HG03565 (cell line): ENCODE results near the gene FXYD7.
"Not testable (repeated sequence)": the region's sequence is repeated elsewhere in the genome, so short reads cannot be mapped to it uniquely, and the experiment has no call there.

Experiments
- ATAC-seq: cut with Tn5 transposase; IDR thresholded peaks from one replicate; pipeline ENCODE4 v1.9.1; 2021; ENCODE audit warnings: mild to moderate bottlenecking, moderate library complexity; ENCODE audit not compliant: unreplicated experiment

Gene FXYD7

GRCh38 chr19:35142606-35143230 is 337 bp upstream of the FXYD7 start:
- no peak for ATAC-seq

DNA sequence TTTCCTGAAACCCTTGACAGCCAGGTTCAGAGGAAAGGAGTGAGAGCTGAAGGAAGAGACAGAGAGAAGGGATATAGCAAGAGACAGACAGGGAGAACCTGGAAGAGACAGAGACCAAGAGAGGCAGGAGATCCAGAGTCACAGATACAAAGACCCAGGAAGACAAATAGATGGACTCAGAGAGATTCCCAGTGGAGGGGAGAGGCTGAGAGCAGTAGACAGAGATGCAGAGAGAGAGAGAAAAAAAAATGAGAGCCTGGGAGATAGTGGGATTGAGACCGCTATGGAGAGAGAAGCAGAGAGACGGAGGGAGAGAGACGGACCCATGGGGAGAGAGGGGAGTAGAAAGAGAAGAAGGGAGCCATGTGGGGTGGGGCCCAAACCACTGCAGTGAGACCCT is 763 bp downstream of the FXYD7 start:
- ATAC-seq, result no peak

DNA sequence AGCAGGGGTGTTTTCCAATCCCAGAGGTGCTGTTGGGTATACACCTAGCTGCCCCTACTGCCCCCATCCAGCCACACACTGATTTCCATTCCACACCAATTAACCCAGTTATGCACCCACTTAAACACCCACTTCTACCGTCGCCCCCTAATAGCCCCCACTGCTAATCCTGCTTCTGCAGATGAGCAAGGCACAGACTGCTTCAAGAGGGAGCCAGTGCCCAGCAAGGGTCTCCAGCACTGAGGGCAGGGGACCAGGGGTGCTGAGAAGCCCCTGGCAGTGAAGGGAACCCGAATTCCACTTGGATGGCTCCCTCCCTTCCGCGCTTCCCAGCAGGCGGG is 1.2 kb downstream of the FXYD7 start:
- ATAC-seq, result no peak

GRCh38 chr19:35144600-35145436 is 1.8 kb downstream of the FXYD7 start:
- no peak for ATAC-seq

DNA sequence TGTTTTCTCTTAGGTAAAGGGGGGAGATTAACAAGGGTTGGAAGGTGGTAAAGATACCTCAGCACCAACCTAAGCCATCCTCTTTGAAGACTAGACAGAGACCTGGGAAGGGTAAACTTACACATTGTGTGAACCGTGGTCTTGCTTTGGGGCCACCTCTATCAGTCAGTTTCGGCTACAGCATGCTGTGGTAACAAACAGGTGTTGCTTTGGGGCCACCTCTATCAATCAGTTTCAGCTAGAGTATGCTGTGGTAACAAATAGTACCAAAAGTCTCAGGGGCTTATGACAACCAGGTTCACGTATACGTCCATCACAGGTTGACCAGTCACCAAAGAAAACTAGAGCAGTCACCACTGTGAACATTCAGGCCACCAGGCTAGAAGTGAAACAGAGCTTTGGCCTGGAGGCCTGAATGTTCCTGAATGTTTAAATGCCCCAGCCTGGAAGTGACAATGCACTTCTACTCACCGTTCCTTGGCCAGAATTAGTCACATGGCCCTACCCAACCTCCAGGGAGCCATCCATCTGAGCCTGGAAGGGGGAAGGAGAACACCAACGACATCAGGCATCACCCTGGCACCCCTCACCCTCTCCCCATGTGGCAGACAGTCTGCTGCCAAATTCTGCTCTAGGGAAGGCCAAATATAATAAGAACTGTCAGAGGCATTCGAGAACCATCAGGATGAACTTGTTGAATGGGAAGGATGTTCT is 3.8 kb downstream of the FXYD7 start:
- no peak for ATAC-seq

- ATAC-seq, result no peak
Observed at GRCh38 chr19:35149463-35149862, 6.4 kb downstream of the FXYD7 start.

- ATAC-seq, result no peak
Observed at GRCh38 chr19:35150445-35150844, 7.4 kb downstream of the FXYD7 start.

- ATAC-seq, result no peak
Observed at GRCh38 chr19:35151273-35152065, 8.4 kb downstream of the FXYD7 start.

GRCh38 chr19:35153129-35153522 is 10.1 kb downstream of the FXYD7 start:
- ATAC-seq, result not testable (repeated sequence)

GRCh38 chr19:35153701-35154524 is 10.9 kb downstream of the FXYD7 start:
- ATAC-seq, result no peak

DNA sequence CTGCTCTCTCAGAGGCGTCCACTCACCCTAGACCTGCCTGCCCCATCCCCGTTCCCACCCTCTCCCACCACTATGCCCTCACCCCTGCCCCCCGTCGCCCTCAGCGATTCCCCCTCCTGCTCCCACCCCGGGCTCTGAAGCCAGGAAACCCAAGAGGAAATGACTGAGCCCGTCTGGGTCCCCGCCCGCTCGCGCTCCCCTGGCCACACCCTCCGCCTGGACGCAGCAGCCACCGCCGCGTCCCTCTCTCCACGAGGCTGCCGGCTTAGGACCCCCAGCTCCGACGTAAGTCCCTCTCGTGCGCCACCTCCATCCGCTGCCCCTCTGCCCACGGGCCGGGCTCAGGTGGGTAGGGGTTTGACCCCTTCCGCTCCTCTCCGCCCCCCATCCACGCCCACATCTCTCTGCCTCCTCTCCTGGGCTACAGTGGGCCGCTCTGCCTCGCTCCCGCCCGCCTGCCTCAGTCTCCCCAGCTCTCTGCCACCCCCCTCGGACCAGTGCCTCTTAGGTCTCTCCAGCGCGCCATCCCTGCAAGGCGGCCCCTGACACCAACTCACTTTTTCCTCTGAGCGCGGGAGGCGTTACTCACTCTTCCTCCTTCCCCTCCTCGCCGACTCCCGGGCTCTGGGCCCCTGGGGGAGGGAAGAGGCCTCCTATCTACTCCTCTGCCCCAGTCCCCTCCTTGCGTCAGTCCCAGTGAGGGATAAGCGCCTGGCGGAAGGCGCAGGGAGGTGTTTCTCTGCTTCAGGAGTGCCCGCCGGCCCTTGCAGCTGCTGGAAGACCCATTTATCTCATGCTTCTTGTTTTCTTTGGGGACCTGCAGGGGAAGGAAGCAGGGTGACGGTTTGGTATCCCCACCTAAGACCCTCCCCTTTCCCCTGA is 11.7 kb downstream of the FXYD7 start, which contains the start of gene FXYD5:
TSS of gene FXYD5 (plus strand) at position 211 of the 882 bp plus-strand sequence. CDS start 816 bp downstream, outside the sequence.
- no peak for ATAC-seq

DNA sequence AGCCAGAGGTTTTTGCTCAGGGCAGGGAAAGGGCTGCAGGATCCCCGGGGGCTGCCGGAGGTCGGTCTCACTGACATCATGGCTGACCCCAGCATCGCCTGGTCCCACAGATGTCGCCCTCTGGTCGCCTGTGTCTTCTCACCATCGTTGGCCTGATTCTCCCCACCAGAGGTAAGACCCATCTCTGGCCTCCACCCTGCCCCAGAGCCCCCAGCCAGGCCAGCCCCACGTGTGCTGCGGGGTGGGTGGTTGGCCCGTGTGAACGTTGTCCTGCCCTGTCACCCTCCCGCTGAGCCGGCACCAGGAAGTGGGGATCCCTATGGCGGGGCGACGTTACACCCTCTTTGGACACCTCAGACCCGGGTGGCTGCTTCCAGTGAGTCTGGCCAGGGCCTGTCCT is 12.4 kb downstream of the FXYD7 start:
- no peak for ATAC-seq

DNA sequence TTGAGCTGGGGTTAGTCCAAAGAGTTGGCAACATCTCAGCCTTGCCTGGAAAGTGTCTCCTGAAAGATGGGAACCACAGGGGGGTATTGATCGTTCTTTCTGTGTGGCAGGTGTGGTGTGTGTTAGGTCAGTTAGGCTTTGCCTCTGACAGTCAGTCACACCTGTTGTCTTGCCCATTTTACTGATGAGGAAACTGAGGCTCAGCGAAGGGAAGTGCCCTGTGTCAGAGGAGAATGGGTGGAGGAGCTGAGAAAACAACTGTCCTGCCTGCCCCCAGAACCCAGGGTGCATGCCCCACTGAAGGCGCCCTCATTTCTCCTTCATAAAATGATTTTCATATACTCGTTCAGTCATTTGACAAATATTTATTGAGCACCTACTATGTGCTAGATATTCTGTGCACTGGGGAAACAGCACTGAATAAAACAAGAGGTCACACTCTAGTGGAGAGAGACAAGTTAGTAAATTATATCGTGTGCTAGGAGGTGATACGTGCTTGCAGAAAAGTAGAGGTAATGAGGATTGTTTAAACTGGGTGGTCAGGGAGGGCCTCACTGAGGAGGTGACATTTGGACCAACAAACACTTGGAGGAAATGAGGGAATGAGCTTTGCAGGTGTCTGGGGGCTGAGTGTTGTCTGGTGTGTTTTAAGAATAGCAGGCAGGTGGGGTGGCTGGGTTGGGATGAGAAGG is 13.1 kb downstream of the FXYD7 start:
- no peak for ATAC-seq

GRCh38 chr19:35156673-35157014 is 13.6 kb downstream of the FXYD7 start:
- no peak for ATAC-seq

DNA sequence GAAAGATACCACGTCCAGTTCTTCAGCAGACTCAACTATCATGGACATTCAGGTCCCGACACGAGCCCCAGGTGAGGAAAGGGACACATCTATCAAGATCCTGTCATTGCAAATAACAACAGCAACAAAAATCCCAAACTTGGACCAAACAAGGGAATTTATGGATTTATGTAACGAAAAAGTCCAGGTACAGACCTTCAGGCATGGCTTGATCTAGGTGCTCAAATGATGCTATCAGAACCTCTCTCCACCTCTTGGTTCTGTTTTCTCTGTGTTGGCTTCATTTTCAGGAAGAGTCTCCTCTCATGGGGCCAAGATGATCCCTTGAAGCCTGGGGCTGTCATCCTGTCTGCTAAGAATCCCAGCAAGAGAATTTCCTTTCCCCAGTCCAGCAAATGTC is 14.4 kb downstream of the FXYD7 start:
- no peak for ATAC-seq

DNA sequence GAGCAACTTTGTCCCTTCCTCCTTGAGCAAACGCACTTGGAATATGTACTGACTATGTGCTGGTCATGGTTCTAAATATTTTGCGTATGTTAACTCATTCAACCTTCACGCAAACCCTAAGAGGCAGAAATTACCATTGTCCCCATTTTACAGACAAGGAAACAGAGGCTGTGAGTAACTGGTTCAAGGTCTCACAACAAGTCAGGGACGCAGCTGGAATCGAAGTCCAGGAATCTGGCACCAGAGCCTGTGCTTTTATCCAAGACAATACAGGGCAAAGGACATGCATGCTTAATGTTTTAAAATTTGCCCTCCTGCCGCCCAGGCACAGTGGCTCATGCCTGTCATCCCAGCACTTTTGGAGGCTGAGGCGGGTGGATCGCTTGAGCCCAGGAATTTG is 16.6 kb downstream of the FXYD7 start:
- no peak for ATAC-seq

DNA sequence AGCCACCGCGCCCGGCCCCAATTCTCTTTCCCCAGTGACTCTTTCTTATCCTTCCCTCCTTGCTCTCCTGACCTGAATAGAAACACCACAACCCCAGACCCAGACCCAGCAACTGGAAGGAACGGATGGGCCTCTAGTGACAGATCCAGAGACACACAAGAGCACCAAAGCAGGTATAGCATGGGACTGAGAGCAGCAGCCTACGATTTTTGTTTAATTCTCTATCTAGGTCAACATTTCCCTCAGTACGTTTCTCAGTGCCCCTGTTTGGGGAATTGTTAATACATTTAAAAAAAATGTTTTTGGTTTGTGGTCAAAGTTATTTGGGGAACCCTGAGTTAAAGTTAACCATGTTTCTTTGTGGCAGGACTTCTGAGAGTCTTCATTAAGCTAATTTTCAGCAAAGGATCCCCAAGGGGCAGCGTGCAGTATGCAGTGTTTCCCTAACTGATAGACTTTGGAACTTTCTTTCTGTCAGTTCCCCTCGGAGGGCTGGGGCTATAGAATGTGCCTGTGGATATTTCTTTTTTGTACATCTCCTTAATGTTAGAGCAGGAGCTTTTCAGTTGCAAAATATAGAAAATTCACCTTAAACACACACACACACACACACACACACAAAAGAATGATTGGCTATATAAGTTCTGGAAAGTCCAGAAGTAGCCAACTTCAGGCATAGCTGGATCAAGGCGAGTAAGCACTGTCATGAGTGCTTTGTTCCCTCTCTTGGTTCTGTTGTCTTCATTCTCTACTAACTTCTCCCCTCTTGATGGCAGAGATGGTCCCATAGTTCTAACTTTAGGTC is 17.8 kb downstream of the FXYD7 start:
- no peak for ATAC-seq

GRCh38 chr19:35161434-35161743 is 18.3 kb downstream of the FXYD7 start:
- no peak for ATAC-seq
